Activated CD4-positive, alpha-beta T cell treated with anti-CD3 and anti-CD28 coated beads, Interleukin-2, amount 10 ng/mL, durations not matched to agents 7 days and 5 days (primary cell): Measurements from ENCODE around the gene SNX21. TPM values are rescaled to one million over a fixed set of nuclear protein-coding genes. Genes with fewer than 3 reads are reported as not detected.

Experiments
- CTCF ChIA-PET: fragments of 350-600 bp; sonication (Branson Sonifier 250); formaldehyde crosslinking; loops from one replicate; lab custom pipeline; 2021; ENCODE audit warnings: antibody characterized with exemption; lab: Charles Lee
- POLR2A ChIA-PET: fragments of 350-600 bp; sonication (Branson Sonifier 250); formaldehyde crosslinking; loops from one replicate; lab custom pipeline; 2021; ENCODE audit warnings: antibody characterized with exemption; lab: Charles Lee
- DNase-seq: peaks from one replicate; pipeline ENCODE4 v3.0.0-alpha.2; 2020
- H3K27ac Mint-ChIP-seq: one replicate; pipeline ENCODE4 v1.8.0; 2021; ENCODE audit warnings: mild to moderate bottlenecking, moderate library complexity, mixed read lengths
- H3K27me3 Mint-ChIP-seq: one replicate; pipeline ENCODE4 v1.8.0; 2021; ENCODE audit warnings: mixed read lengths
- H3K36me3 Mint-ChIP-seq: one replicate; pipeline ENCODE4 v1.8.0; 2021; ENCODE audit warnings: low read depth, mixed read lengths
- H3K4me1 Mint-ChIP-seq: one replicate; pipeline ENCODE4 v1.8.0; 2021; ENCODE audit warnings: mixed read lengths
- H3K4me3 Mint-ChIP-seq: one replicate; pipeline ENCODE4 v1.8.0; 2021; ENCODE audit warnings: mild to moderate bottlenecking, moderate library complexity, mixed read lengths
- H3K9me3 Mint-ChIP-seq: one replicate; pipeline ENCODE4 v1.8.0; 2021; ENCODE audit warnings: mixed read lengths
- total RNA-seq, 2 experiments: library from RNA; stranded (reverse); gene quantifications; one replicate each; pipeline ENCODE4 v1.2.3, GENCODE V29; 2021

SNX21 gene
- total RNA-seq, 2 experiments from 2014 or later, result 0.72 to 0.87 TPM

- Mint-ChIP-seq H3K36me3 (peaks cover 23% of the 10 kb centered on the region), H3K4me3 (no peak overlapping the region), H3K9me3 (no peaks in the 10 kb centered on the region), H3K27ac (no peak overlapping the region), H3K4me1 (peaks cover 21% of the 10 kb centered on the region), H3K27me3 (no peaks in the 10 kb centered on the region)
- no peak for DNase-seq
- ChIA-PET POLR2A (no interaction called here), CTCF (no interaction called here)
These were observed 44.6 kb downstream of the SNX21 start for GRCh38 chr20:45878076-45878761.

- ChIA-PET CTCF (interaction anchor here (0.9 to 2.0 kb wide), 10 partner anchors 9 to 590 kb away, joined by 3 to 6 read pairs (median 4); partner anchors contain the start of genes CTSA and PCIF1), POLR2A (interaction anchor here (0.6 to 0.7 kb wide), 3 partner anchors 15 to 1350 kb away, joined by 3 to 6 read pairs (median 5); no protein-coding TSS in a partner anchor)
- H3K4me3 Mint-ChIP-seq, result peak within 1 kb of the TSS; percentile 81
- H3K27me3 Mint-ChIP-seq, result no peaks in the 10 kb centered on the region
- H3K27ac Mint-ChIP-seq, result peak within 1 kb of the TSS; percentile 84
- H3K36me3 Mint-ChIP-seq, result peaks cover 35% of the 10 kb centered on the region
- no peaks in the 10 kb centered on the region for H3K9me3 Mint-ChIP-seq
- peaks cover 40% of the 10 kb centered on the region for H3K4me1 Mint-ChIP-seq
- peak; percentile 99 for DNase-seq
These were observed 47.6 kb downstream of the SNX21 start, which contains the start of gene ZSWIM1 for GRCh38 chr20:45880988-45881788. TSS of gene ZSWIM1 (plus strand) at chr20:45881227. CDS start at chr20:45882593, 1,366 bp downstream.

DNA sequence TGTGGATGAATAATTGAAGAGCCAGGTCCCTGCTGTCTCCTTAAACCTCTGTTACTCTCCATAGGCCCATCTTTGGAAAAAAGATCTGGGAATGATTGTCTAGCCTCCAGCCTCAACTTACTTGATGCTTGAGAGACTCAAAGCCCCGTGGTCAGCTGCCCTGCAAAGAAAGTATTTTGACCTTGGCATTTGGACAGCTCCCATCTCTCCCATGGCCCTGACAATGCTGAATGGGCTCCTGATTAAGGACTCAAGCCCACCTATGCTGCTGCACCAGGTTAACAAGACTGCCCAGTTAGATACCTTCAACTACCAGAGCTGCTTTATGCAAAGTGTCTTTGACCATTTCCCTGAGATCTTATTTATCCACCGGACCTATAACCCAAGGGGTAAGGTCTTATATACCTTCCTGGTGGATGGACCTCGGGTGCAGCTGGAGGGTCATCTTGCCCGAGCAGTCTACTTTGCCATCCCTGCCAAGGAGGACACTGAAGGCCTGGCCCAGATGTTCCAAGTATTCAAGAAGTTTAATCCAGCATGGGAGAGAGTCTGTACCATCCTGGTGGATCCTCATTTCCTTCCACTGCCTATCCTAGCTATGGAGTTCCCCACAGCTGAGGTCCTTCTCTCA, 49.0 kb downstream of the SNX21 start:
- peaks cover 44% of the 10 kb centered on the region for H3K4me1 Mint-ChIP-seq

GRCh38 chr20:45883100-45883469, 49.5 kb downstream of the SNX21 start:
- DNase-seq, result no peak
- CTCF ChIA-PET, result interaction anchor here (0.6 to 1.6 kb wide), 3 partner anchors 9 to 58 kb away, joined by 3 to 4 read pairs (median 4); partner anchors contain the start of gene CTSA
- POLR2A ChIA-PET, result no interaction called here
- Mint-ChIP-seq H3K4me1 (peaks cover 44% of the 10 kb centered on the region), H3K27ac (peak overlapping the region; percentile 63), H3K9me3 (no peaks in the 10 kb centered on the region), H3K27me3 (no peaks in the 10 kb centered on the region), H3K36me3 (peaks cover 33% of the 10 kb centered on the region), H3K4me3 (no peak overlapping the region)

More for the DNA sequence above, 49.0 kb downstream of the SNX21 start:
- H3K36me3 Mint-ChIP-seq, result peaks cover 33% of the 10 kb centered on the region
- ChIA-PET POLR2A (no interaction called here), CTCF (interaction anchor here (1.0 to 2.0 kb wide), 6 partner anchors 9 to 102 kb away, joined by 3 to 6 read pairs (median 4); partner anchors contain the start of gene CTSA)
- H3K27ac Mint-ChIP-seq, result no peak overlapping the region
- no peaks in the 10 kb centered on the region for H3K27me3 Mint-ChIP-seq
- no peak for DNase-seq
- no peaks in the 10 kb centered on the region for H3K9me3 Mint-ChIP-seq
- H3K4me3 Mint-ChIP-seq, result peak overlapping the region; percentile 65

- Mint-ChIP-seq H3K36me3 (peaks cover 28% of the 10 kb centered on the region), H3K4me3 (no peak overlapping the region), H3K4me1 (peaks cover 48% of the 10 kb centered on the region), H3K27ac (no peak overlapping the region), H3K27me3 (no peaks in the 10 kb centered on the region), H3K9me3 (no peaks in the 10 kb centered on the region)
- CTCF ChIA-PET, result interaction anchor here (0.5 to 0.7 kb wide), 2 partner anchors 13 to 47 kb away, joined by 3 read pairs; no protein-coding TSS in a partner anchor
- no peak for DNase-seq
- POLR2A ChIA-PET, result no interaction called here
These were observed 53.2 kb downstream of the SNX21 start for GRCh38 chr20:45886590-45887345.

- Mint-ChIP-seq H3K27ac (no peak within 1 kb of the TSS), H3K4me3 (no peak within 1 kb of the TSS), H3K36me3 (peaks cover 24% of the 10 kb centered on the region), H3K4me1 (peaks cover 49% of the 10 kb centered on the region), H3K9me3 (no peaks in the 10 kb centered on the region), H3K27me3 (no peaks in the 10 kb centered on the region)
- ChIA-PET POLR2A (no interaction called here), CTCF (interaction anchor here (0.7 to 1.2 kb wide), 2 partner anchors 19 to 46 kb away, joined by 3 to 4 read pairs; no protein-coding TSS in a partner anchor)
- DNase-seq, result no peak
These were observed 53.7 kb downstream of the SNX21 start, which contains the start of gene SPATA25 for GRCh38 chr20:45887346-45887715. TSS of gene SPATA25 (minus strand) at chr20:45887622. CDS start at chr20:45887590, 32 bp downstream.

DNA sequence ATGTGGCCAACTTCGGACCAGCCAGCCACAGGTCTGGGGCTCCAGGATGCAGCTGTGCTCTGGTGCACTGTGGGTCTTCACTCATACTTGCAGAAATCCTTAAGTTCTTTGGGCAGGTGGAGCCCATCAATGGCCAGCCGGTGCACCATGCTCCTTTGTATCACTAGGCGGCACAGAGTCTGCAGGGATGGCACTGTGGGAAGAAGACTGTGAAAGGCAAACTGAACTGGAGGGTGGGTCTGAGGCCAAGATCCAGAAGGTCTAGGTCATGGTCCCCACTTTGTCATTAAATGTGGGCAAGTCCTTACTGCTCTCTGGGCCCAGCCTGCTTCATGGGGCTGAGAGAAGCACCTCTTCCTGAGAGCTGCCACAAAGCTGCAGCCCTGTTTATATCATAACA, 55.1 kb downstream of the SNX21 start:
- Mint-ChIP-seq H3K4me3 (no peak overlapping the region), H3K27ac (no peak overlapping the region), H3K9me3 (no peaks in the 10 kb centered on the region), H3K36me3 (peaks cover 13% of the 10 kb centered on the region), H3K4me1 (peaks cover 46% of the 10 kb centered on the region), H3K27me3 (no peaks in the 10 kb centered on the region)
- CTCF ChIA-PET, result interaction anchor here (0.9 to 2.3 kb wide), 4 partner anchors 8 to 82 kb away, joined by 3 to 6 read pairs (median 4); no protein-coding TSS in a partner anchor
- POLR2A ChIA-PET, result no interaction called here
- DNase-seq, result no peak

DNA sequence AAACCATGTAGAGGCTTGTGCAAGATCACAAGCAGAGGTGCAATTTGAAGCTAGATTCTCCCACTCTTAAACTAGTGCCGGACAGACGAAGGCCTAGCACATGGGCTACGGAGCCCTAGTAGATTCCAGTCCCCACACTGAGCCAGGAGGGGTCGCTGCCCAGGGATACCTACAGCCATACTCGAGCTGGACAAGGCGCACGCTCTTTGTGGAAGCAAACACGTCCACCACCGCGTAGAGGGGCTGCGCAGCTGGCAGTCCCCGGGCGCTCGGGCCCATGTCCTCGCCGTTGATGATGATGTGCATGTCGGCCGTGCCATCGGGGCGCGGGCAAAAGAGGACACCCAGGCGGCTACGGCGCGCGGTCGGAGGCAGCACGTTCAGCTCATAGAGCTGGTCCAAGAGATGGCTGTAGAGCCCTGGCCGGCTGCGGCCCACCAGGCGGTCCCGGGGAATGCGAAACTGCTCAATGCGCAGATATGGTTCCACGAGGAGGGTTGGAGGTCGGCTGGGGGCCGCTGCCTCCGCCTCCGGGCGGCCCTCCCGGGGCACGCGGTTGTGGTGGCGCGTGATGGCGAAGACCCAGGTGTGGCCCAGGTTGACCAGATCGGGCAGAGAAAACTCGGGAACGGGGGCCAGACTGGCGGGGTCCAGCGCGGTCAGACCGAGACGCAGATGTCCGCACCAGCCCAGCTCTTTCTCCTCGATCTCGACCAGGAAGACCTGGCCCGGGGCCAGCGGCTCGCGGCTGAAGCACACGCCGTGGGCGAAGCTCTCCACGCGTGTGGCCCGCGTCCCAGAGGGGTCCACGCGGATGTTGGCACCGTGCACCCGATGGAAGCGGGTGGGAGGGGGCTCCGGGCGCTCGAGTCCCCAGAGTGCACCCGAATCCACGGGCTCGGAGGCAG, 56.7 kb downstream of the SNX21 start:
- DNase-seq, result peak; percentile 40
- Mint-ChIP-seq H3K36me3 (peaks cover 13% of the 10 kb centered on the region), H3K4me1 (peaks cover 40% of the 10 kb centered on the region), H3K27me3 (no peaks in the 10 kb centered on the region), H3K4me3 (peak overlapping the region; percentile 90), H3K9me3 (no peaks in the 10 kb centered on the region), H3K27ac (peak overlapping the region; percentile 22)
- ChIA-PET POLR2A (interaction anchor here (0.7 kb wide), 1 partner anchor 43 kb away, joined by 3 read pairs; no protein-coding TSS in a partner anchor), CTCF (interaction anchor here (0.5 to 2.3 kb wide), 11 partner anchors 9 to 97 kb away, joined by 3 to 9 read pairs (median 4); partner anchors contain the start of gene ZSWIM1)

DNA sequence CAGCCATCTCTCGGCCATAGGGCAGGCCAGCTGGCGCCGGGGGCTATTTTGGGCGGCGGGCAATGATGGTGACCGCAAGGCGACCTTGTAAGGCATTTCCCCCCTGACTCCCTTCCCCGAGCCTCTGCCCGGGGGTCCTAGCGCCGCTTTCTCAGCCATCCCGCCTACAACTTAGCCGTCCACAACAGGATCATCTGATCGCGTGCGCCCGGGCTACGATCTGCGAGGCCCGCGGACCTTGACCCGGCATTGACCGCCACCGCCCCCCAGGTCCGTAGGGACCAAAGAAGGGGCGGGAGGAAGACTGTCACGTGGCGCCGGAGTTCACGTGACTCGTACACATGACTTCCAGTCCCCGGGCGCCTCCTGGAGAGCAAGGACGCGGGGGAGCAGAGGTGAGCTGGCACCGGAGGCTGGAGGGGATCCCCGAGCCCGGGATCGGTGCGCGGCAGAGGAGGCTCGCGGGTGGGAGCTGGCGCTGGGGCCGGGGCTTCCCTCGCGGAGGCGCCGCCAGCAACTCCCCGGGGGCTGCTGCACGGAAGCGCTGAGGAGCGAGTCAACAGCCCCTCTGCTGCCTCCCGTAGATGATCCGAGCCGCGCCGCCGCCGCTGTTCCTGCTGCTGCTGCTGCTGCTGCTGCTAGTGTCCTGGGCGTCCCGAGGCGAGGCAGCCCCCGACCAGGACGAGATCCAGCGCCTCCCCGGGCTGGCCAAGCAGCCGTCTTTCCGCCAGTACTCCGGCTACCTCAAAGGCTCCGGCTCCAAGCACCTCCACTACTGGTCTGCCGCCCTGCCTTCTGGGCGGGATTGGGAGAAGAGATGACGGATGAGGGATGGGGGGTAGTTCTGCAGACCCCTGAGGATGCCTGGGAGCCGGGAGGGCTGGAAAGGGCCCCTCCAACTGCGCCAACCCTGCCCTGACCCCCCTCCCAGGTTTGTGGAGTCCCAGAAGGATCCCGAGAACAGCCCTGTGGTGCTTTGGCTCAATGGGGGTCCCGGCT, 57.7 kb downstream of the SNX21 start, which contains the start of the genes CTSA and NEURL2:
TSS of gene CTSA (plus strand) at position 351 of the 999 bp plus-strand sequence. CDS start at position 585, 234 bp downstream.
TSS of gene NEURL2 (minus strand) at position 224 of the 999 bp plus-strand sequence. CDS start at position 7, 217 bp downstream.
- peaks cover 35% of the 10 kb centered on the region for H3K4me1 Mint-ChIP-seq
- peaks cover 10% of the 10 kb centered on the region for H3K36me3 Mint-ChIP-seq
- CTCF ChIA-PET, result interaction anchor here (1.0 to 2.3 kb wide), 9 partner anchors 8 to 51 kb away, joined by 3 to 9 read pairs (median 4); no protein-coding TSS in a partner anchor

More for the DNA sequence above, 57.7 kb downstream of the SNX21 start, which contains the start of the genes CTSA and NEURL2:
- Mint-ChIP-seq H3K4me3 (peak within 1 kb of the TSS; percentile 90), H3K9me3 (no peaks in the 10 kb centered on the region), H3K27ac (peak within 1 kb of the TSS; percentile 91), H3K27me3 (no peaks in the 10 kb centered on the region)
- POLR2A ChIA-PET, result interaction anchor here (0.7 kb wide), 1 partner anchor 42 kb away, joined by 3 read pairs; no protein-coding TSS in a partner anchor
- DNase-seq, result peak; percentile 89
